K562 (cell line): ENCODE data around the gene RARA. TPM values are rescaled to one million over a fixed set of nuclear protein-coding genes. Genes with fewer than 3 reads are reported as not detected.
A peak's percentile ranks its signal among the peaks of the same experiment; 100 is the strongest.

Source experiments
- ASH1L ChIP-seq: fragments of 450-650 bp; IDR thresholded peaks from 2 replicates; pipeline ENCODE4 v1.6.1; 2018; ENCODE audit warnings: borderline replicate concordance, mild to moderate bottlenecking, low read depth; ENCODE audit not compliant: partially characterized antibody
- BACH1 ChIP-seq: fragments of 200-800 bp; sonication (Bioruptor generic); IDR thresholded peaks from 2 replicates; pipeline ENCODE4 v1.6.1; 2016; ENCODE audit warnings: missing genetic modification characterization, missing compliant biosample characterization
- ELF1 ChIP-seq: fragments of 200-800 bp; sonication (Bioruptor generic); IDR thresholded peaks from 2 replicates; pipeline ENCODE4 v1.6.1; 2016; ENCODE audit warnings: missing genetic modification characterization, missing compliant biosample characterization
- GABPA ChIP-seq: fragments of 200-800 bp; sonication (Bioruptor generic); conservative IDR thresholded peaks from 2 replicates; pipeline ENCODE4 v1.6.1; 2016; ENCODE audit warnings: low read depth, missing genetic modification characterization, missing compliant biosample characterization
- GABPB1 ChIP-seq: sonication (generic); formaldehyde crosslinking; IDR thresholded peaks from 2 replicates; pipeline ENCODE4 v1.8.0; 2022; ENCODE audit warnings: mild to moderate bottlenecking, missing genetic modification reagents
- MBD2 ChIP-seq: sonication (generic); IDR thresholded peaks from 2 replicates; pipeline ENCODE4 v1.6.1; 2016; ENCODE audit warnings: low read depth, borderline replicate concordance
- MED1 ChIP-seq: sonication (generic); formaldehyde crosslinking; IDR thresholded peaks from 2 replicates; pipeline ENCODE4 v1.8.1; 2023; ENCODE audit warnings: missing genetic modification reagents, borderline replicate concordance
- NBN ChIP-seq: fragments of 450-650 bp; IDR thresholded peaks from 2 replicates; pipeline ENCODE4 v1.6.1; 2016; ENCODE audit warnings: low read depth, mild to moderate bottlenecking
- NFATC3 ChIP-seq: fragments of 450-650 bp; IDR thresholded peaks from 2 replicates; pipeline ENCODE4 v1.6.1; 2017; ENCODE audit warnings: mild to moderate bottlenecking
- SIX5 ChIP-seq, 2 experiments: IDR thresholded peaks; 2 replicates each; pipeline ENCODE4 v1.6.1; 2011; ENCODE audit warnings: low read length in 2 of 2, borderline replicate concordance in 1 of 2, low read depth in 1 of 2, mild to moderate bottlenecking in 1 of 2, moderate library complexity in 1 of 2; ENCODE audit not compliant: insufficient read depth in 1 of 2
- TSC22D4 ChIP-seq: fragments of 450-650 bp; IDR thresholded peaks from 2 replicates; pipeline ENCODE4 v1.6.1; 2016; ENCODE audit warnings: missing genetic modification characterization, missing biosample characterization, control low read depth
- YY1 ChIP-seq, 3 experiments: IDR thresholded peaks; 2 replicates each; pipeline ENCODE4 v1.6.1; 2011; ENCODE audit warnings: low read length in 2 of 3, mild to moderate bottlenecking in 2 of 3, moderate library complexity in 2 of 3, borderline replicate concordance in 1 of 3, control low read depth in 1 of 3, low read depth in 1 of 3; ENCODE audit not compliant: insufficient read depth in 3 of 3, insufficient replicate concordance in 2 of 3, control insufficient read depth in 1 of 3, insufficient read length in 1 of 3; ENCODE audit errors: extremely low read depth in 1 of 3
- ZBTB11 ChIP-seq, 3 experiments: fragments of 200-800 bp in 1 of 3; fragments of 250-450 bp in 1 of 3; fragments of 450-650 bp in 1 of 3; sonication (Bioruptor Pico) in 1 of 3; sonication (Bioruptor generic) in 1 of 3; formaldehyde crosslinking in 1 of 3; IDR thresholded peaks; 2 replicates each; pipeline versions ENCODE4 v1.6.1 to v1.8.0; 2016 to 2022; ENCODE audit warnings: mild to moderate bottlenecking in 2 of 3, missing genetic modification characterization in 2 of 3, missing compliant biosample characterization in 1 of 3, moderate library complexity in 1 of 3
- ZNF146 ChIP-seq: IDR thresholded peaks from one replicate; pipeline ENCODE4 v1.6.1; 2018; ENCODE audit warnings: missing compliant biosample characterization; ENCODE audit not compliant: unreplicated experiment
- ZNF511 ChIP-seq: sonication (generic); formaldehyde crosslinking; IDR thresholded peaks from 2 replicates; pipeline ENCODE4 v1.8.0; 2022; ENCODE audit warnings: mild to moderate bottlenecking, missing genetic modification reagents
- polyA plus RNA-seq, 8 experiments: library from polyadenylated mRNA; depleted of rRNA in 4 of 8; stranded (reverse) in 5 of 8; unstranded in 3 of 8; fragments of >200 nt; fragmentation: Nextera tagmentation in 2 of 8; fragmentation: Illumina TruSeq in 1 of 8; extraction: Ambion mirVana in 2 of 8; extraction: Trizol in 1 of 8; gene quantifications; 2 replicates each; pipeline versions ENCODE4 v1.2.1 to v1.2.3, GENCODE V29; 2011 to 2014; ENCODE audit warnings: inconsistent platforms in 1 of 8, missing spikeins in 1 of 8
- total RNA-seq, 7 experiments: library from RNA; depleted of rRNA in 6 of 7; stranded (reverse); fragments of >200 nt in 6 of 7; fragmentation: Illumina TruSeq in 2 of 7; extraction: Trizol in 2 of 7; gene quantifications; 2 replicates each; pipeline versions ENCODE4 v1.2.1 to v1.2.3, GENCODE V29; 2011 to 2021; ENCODE audit warnings: low replicate concordance in 1 of 7
- TF ChIP-seq, protein P1 (sequence below), 2 experiments: IDR thresholded peaks; 2 replicates each; pipeline ENCODE4 v1.6.1; 2011; ENCODE audit warnings: borderline replicate concordance in 1 of 2, control low read depth in 1 of 2, low read depth in 1 of 2, low read length in 1 of 2, mild to moderate bottlenecking in 1 of 2, mixed read lengths in 1 of 2, moderate library complexity in 1 of 2; ENCODE audit not compliant: insufficient read depth in 1 of 2, insufficient read length in 1 of 2, poor library complexity in 1 of 2, severe bottlenecking in 1 of 2; ENCODE audit errors: extremely low read depth in 1 of 2
- TF ChIP-seq, protein P2 (sequence below): fragments of 450-650 bp; formaldehyde crosslinking; IDR thresholded peaks from 2 replicates; pipeline ENCODE4 v1.4.0; 2020; ENCODE audit warnings: mild to moderate bottlenecking

The RARA gene
- total and polyA plus RNA-seq, 9 of the 15 experiments (the other 6 are each of a cell fraction or from before 2014, with no cell fraction given) = 0.10 to 28.0 (median 7.9) TPM

- TF ChIP-seq, protein P1, sequence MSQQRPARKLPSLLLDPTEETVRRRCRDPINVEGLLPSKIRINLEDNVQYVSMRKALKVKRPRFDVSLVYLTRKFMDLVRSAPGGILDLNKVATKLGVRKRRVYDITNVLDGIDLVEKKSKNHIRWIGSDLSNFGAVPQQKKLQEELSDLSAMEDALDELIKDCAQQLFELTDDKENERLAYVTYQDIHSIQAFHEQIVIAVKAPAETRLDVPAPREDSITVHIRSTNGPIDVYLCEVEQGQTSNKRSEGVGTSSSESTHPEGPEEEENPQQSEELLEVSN (IDR thresholded peaks at IDR 0.05; ENCODE audit: borderline replicate concordance in 1 of 2, extremely low read depth in 1 of 2, insufficient read depth in 1 of 2, insufficient read length in 1 of 2, low read depth in 1 of 2, low read length in 1 of 2, poor library complexity in 1 of 2, severe bottlenecking in 1 of 2) = peak; percentile 12 to 25
- peak in 1 of 3 experiments; percentile 6 for TF ChIP-seq YY1 (IDR thresholded peaks at IDR 0.05; ENCODE audit: borderline replicate concordance in 1 of 3, control insufficient read depth in 1 of 3, extremely low read depth in 1 of 3, insufficient read depth in 3 of 3, insufficient read length in 1 of 3, insufficient replicate concordance in 2 of 3, low read depth in 1 of 3, low read length in 2 of 3)
- TF ChIP-seq GABPA (tag) = peak; percentile 91
- TF ChIP-seq ZNF146 (CRISPR knock-in tag) = no peak
- TF ChIP-seq ASH1L = no peak
- TF ChIP-seq, protein P2, sequence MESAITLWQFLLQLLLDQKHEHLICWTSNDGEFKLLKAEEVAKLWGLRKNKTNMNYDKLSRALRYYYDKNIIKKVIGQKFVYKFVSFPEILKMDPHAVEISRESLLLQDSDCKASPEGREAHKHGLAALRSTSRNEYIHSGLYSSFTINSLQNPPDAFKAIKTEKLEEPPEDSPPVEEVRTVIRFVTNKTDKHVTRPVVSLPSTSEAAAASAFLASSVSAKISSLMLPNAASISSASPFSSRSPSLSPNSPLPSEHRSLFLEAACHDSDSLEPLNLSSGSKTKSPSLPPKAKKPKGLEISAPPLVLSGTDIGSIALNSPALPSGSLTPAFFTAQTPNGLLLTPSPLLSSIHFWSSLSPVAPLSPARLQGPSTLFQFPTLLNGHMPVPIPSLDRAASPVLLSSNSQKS (CRISPR knock-in tag) = no peak
- TF ChIP-seq ZNF511 (CRISPR knock-in tag) = no peak
- no peak for TF ChIP-seq SIX5 (IDR thresholded peaks at IDR 0.05; ENCODE audit: borderline replicate concordance in 1 of 2, insufficient read depth in 1 of 2, low read depth in 1 of 2, low read length in 2 of 2)
- TF ChIP-seq NFATC3 = no peak
- peak; percentile 91 for TF ChIP-seq GABPB1 (CRISPR knock-in tag)
- no peak for TF ChIP-seq MBD2
- TF ChIP-seq BACH1 = no peak
- no peak for TF ChIP-seq ELF1 (tag)
- peak in 2 of 3 experiments; percentile 51 to 81; a peak in 3 of 6 replicates for TF ChIP-seq ZBTB11 (CRISPR knock-in tag; IDR thresholded peaks at IDR 0.05)
- TF ChIP-seq MED1 (CRISPR knock-in tag) = peak; percentile 66; the same call in 1 of the 2 replicates
- peak; percentile 51; the same call in 1 of the 2 replicates for TF ChIP-seq NBN
- no peak for TF ChIP-seq TSC22D4 (tag)
Measured at GRCh38 chr17:40340880-40341807, 32.2 kb downstream of the RARA start (continued).
